Loucy (cell line): ENCODE data around the gene HDGFL2.

ENCODE experiments used
- CTCF ChIP-seq: fragments of 200-600 bp; sonication (generic); conservative IDR thresholded peaks from 2 replicates; pipeline ENCODE4 v1.5.1; 2014; ENCODE audit warnings: mild to moderate bottlenecking, antibody characterized with exemption, low read length
- EZH2phosphoT487 ChIP-seq: fragments of 200-600 bp; IDR thresholded peaks from 2 replicates; pipeline ENCODE4 v1.6.1; 2018; ENCODE audit warnings: antibody characterized with exemption, mild to moderate bottlenecking, moderate library complexity, borderline replicate concordance

- no peak for TF ChIP-seq CTCF
- TF ChIP-seq EZH2phosphoT487, result no peak
Observed at GRCh38 chr19:4493104-4493928, 21.2 kb downstream of the HDGFL2 start.
